GM21786 (cell line): ENCODE data around the gene PACS1.

ENCODE experiments used
- ATAC-seq: cut with Tn5 transposase; IDR thresholded peaks from one replicate; pipeline ENCODE4 v1.9.1; 2021; ENCODE audit not compliant: unreplicated experiment

The PACS1 gene

DNA sequence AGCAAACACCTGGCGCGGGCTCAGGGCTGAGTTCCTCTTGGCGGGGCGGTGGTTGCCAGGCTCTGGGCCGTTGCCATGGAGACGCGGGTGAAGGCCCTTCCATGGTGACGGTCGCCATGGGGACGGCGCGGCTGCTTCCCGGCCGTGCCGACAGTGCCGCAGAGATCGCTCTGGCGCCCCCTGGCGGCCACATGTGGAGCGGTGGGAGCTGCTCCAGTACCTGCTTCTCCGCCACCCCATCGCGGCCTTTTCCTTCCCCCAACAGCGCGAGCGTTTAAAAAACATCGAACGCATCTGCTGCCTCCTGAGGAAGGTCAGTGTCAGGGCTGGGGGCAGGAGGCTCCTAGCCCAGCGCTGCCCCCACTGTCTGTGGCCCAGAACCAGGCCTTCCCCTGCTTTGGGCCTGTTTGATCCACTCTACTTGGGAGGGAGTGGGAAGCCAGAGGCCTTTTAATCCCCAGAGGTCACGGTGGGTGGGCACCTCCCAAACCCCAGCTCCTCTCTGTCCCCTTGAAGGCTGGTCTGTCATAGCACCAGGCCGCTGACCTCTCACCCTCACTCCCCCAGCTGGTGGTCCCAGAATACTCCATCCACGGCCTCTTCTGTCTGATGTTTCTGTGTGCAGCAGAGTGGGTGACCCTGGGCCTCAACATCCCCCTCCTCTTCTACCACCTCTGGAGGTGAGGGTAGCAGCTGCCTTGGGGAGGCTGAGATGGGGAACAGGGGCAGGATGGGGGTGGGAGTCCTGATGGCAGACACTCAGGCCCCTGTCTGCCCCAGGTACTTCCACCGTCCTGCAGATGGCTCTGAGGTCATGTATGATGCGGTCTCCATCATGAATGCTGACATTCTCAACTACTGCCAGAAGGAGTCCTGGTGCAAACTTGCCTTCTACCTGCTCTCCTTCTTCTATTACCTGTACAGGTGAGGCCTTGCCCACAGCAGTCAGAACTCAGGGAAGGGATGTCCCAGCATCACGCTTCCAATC is 212.7 kb downstream of the PACS1 start:
- ATAC-seq: peak; percentile 68

DNA sequence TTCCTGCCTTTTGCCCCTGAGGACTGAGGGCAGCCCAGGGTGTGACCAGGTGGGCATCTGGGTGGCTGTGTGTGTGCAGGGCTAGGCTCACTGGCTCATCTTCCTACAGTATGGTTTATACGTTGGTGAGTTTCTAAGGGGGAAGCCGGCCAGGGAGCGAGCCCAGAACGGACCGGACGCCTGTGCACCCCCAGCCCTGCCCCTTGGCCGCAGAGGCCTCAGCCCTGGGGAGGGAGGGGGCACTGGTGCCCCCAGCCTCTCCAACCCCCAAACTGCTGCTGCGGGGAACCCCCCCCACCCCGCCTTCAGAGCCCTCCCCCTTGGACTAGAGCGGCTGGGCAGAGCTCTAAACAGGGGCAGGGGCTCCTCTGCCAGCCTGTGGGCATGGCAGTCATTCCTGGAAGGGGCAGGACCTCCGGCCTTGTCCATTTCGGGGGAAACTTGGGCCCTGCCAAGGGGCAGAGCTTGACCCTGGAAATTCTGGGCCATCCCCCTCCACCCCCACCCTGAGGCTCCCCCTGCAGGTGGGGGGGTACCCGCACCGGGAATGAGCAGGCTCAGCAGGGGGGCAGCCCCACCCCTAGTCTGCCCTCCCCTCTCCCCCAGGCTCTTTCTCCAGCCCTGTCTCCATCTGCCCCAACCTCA is 213.5 kb downstream of the PACS1 start:
- no peak for ATAC-seq

DNA sequence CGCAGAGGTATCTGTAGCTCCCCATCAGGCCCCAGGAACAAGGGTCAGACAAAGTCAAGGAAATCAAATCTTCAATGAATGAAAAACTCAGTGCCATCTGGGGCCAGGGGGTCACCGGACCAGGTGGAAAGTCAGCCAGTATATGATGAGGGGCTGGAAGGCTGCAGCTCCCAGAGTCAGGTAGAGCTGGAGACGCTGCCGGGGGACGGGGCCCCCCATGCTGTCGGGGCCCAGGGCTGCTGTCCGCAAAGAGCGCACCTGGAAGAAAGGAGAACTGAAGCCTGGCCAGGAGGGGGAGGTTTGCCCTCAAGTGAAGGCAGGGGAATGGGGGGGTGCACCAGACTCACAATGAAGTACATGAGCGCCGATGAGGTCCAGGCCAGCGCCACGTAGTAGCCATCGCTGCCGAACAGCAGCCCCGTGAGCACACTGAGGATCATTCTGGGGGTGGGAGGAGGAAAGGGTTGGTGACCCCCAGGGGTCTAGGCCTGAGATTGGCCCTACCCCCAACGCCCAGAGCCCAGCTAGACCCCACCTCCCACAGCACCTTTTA is 214.5 kb downstream of the PACS1 start:
- ATAC-seq: no peak

DNA sequence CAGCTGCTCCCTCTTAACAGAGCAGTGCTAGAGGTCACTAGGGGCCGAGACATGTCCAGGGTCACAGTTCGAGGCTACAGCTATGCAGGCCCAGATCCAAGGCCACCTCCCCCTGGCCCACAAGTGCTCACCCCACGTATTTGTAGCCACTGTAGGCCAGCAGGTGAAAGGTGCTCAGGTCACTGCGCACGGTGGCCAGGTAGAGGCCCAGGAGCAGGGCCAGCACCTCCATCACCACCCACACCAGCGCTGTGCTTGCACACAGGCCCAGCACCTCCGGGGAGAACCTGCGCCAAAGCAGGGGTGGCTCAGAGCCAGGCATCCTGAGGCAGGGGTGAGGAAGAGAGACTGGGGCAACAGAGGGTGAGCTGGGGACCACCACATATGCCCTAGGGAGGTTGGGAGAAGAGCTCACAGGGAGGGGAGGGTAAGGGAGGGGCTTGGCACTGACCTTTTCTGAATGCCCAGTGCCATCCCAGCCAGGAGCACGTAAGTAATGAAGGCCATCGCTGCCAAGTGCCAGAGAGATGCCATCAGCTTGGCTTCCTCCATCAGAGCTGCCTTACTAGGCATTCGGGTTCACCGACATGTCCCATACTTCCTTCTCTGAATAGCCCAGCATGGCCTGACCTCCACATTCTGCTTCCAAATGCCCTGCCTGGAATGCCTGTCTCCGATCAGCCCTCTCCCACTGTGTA is 215.3 kb downstream of the PACS1 start:
- ATAC-seq: no peak

DNA sequence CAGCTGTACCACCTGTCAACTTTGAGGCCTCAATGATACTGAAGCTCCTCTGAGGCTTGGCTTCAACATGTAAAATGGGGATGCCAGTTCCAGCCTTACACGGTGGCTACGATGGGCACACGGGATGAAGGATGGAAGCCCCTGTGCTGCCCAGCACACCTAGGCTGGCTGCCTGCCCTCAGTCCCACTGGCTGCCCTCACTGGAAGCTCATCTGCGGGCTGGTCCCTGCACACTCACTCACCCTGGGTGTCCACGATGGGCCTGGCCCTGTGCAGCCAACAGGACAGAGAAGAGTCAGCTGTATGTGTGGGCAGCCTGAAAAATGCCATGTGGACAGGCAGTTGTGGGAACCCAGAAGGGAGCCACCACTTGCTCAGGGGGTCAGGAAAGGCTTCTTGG is 216.6 kb downstream of the PACS1 start:
- no peak for ATAC-seq

DNA sequence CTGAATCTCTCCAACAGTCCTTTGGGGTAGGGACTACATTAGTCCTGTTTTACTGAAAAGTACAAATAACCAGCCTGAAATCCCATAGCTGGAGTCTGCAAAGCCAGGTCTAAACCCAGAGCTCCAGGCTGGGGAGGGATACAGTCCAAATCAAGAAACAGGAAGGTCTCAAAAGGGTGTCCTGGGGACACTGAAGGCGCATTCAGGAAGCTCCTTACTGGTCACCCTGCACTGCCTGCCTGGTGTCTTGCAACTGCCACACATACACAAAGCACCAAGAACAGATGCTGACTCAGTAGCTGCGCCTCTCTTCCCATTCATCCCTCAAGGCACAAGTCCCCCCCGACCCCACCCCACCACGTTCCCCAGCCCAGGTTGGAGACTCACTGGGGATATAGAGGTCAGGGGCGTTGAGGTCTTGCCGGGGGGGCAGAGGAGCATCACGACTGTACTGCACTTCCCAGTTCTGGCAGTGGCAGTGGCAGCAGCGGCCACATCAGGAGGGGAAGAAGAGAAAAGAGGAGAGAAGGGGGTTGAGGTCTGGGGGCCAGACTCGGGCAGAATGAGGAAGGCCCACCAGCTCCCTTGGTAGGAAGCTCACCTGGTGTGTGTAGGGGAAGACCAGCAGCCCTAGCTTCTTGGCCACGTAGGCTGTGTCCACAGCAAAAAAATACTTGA is 217.3 kb downstream of the PACS1 start:
- ATAC-seq: no peak

DNA sequence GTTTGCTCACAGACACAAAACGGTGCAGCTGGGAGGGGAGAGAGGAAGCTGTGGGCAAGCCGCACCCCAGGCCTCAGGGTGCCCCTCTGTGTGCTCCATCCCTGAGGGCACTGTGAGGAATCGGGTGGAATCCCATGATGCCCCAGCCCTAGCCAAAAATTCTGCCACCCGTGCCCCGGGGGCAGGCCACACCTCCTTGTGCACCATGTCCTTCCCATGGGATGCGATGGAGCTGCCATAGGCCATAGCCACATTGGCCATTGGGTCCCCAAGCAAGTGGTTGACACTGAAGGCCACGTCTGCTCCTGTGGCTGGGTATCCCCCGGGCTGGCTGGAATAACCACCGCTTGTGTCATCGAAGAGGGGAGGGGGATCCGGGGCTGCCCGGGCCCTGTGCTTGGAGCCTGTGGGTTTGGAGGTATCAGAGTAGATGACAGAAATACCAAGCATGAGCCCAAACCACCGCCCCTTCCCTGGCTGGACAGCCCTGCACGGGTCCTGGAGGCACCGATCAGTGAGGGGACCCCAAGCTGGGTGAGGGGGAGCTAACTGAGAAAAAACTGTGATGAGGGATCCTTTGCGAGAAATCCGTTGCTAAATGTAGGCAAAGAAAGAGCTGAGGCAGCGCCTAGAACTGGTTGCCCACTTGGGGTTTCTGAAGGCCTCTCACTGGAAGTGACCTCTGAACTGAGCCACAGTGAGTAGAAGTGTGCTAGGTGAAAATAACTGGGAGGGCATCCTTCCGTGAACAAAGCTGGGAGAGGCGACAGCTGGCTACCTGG is 218.0 kb downstream of the PACS1 start:
- ATAC-seq: no peak

DNA sequence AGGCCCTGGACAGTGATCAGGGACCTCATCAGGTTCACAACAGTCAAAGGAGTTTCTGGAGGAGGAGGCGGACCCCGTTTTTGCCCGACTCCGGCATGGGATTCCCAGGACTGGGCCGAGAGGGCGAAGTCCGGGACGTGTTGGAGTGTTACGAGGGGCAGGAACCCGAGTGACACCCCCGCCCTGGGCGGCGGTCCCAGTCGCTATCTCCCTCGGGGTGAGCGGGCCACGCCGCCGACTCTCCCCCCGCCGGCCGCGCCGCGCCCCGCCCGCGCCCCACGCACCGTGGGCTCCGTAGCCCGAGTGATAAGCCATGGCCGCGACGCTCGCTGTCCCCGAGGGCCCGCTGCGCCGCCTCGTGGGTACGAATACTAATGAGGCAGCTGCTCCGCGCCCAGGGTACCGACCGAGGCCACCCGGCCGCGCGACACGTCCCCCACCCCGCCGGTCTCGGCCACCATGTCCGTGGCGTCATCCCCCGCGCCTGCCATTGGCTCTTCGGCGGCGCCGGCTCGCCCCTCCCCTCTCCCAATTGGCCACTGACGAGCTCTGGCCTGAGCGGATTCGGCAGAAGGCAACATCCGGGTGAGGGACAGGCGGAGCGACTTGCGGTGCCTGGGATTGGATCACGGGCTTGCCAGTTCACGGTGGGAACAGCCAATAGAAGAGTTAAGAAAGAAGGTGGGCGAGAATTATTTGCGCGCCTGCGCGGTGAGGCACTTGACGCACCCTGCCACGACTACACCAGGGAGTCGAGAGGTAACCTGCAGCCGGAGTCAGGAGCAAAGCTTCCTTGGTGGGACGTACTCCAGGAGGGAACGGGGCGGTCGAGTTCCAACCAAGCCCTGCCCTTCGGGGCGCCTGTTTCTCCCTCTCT is 218.8 kb downstream of the PACS1 start, which contains the start of gene YIF1A:
YIF1A (minus strand) TSS at position 473 of the 877 bp plus-strand sequence; CDS start at position 315, 158 bp downstream.
- peak; percentile 95 for ATAC-seq

DNA sequence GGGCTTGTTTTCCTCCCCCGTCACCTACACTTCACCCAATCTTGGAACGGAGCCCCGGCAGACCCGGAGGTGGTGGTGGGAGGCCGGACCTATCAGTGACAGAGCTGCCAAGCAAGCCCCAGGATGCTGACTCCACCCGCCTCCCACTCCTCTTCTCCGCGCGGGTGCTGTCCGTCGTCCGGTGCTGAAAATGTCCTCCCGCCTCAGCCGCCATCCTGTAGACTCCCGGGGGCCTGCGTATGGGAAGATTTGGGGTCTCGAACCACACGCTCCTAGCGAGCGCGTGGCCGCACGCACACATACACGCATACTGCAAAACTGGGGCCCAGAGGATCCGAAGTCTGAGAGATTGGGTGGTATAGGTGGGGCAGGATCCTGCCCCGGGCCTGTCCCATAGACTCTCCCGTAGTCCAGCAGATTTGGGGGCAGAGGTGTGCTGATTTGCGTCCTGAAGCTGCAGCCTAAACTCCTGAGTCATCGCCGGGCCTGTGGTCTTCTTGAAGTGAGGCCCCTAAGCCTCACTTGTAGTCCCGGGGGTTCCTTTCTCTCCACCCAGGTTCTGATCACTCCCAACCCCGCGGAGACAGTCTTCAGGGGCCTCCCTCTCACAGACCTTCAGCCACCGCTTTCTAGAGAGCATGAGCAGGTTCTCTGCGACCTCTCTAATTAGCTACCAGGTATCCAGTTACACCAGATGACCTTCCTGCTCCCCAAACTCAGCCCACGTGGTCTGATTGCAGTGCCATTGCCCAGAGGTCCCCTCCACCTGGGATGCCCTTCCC is 219.7 kb downstream of the PACS1 start:
- peak; percentile 31 for ATAC-seq

DNA sequence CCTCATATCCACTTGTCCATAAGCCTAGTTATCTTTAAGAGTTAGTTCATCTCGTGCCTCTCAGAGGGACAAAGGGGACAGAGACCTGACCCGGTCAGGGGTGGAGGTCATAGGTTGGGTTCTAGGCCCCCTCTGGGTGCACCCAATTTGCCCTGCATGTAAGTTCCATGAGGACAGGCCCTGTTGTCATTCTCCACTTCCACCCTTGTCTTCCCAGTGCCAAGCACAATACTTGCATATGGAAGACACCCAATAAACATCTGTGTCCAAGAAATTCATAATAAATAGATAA is 220.2 kb downstream of the PACS1 start:
- no peak for ATAC-seq

DNA sequence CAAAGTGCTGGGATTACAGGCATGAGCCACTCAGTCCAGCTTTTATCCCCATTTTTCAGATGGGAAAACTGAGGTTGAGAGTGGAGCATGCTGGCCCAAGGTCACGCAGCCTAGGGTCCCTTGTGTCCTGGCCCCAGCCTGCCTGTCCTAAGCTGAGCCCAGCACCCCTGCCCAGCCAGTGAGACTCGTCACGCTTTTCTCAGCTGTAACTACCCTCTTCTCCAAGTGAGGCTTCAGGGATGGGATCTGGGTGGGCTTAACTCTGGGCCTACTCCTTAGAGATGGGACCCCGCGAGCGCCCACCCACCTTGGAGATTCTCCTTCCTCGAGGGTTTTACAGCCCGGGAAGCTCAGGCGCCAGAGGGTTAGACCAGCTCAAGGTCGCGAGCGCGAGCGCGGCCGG is 221.2 kb downstream of the PACS1 start:
- no peak for ATAC-seq

DNA sequence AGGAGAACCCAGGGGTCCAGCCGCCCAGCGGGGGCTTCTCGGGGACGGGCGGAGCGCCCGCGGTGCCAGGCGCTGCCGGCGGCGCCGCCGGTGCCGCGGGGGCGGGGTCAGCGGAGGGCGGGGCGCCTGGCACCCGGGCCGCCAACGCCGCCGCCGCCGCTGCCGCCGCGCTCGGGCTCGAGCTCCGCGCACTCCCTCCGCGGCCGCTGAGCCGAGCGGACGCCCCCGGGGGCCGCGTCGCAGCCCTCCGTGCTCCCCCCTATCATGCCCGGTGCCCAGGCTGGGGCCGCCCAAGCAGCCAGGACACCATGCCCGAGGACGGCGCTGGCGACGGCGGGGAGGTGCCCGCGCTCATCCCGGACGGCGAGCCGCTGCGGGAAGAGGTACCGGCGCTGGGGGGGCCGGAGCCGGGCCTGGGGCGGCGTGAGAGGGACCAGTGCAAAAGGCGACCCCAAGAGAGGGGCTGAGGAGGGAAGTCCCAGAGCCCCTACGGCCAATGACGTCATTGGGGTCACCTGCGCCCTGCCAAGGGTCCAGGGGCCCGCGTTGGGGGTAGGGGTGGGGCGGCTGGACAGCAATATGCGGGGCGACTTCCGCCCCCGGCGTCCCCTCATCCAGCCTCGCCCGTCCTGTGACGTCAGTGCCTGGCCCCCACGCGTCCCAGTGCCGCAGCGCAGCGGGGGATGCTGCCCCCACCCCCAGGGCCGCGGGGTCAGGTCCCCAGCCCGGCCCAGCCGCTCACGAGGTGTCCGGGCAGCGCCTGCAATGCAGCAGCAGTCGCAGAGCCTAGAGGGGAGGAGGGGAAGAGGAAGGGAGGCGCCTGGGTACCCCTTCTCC is 221.9 kb downstream of the PACS1 start, which contains the start of gene TMEM151A:
TMEM151A (plus strand) TSS at position 189 of the 837 bp plus-strand sequence; CDS start at position 309, 120 bp downstream.
- ATAC-seq: no peak

DNA sequence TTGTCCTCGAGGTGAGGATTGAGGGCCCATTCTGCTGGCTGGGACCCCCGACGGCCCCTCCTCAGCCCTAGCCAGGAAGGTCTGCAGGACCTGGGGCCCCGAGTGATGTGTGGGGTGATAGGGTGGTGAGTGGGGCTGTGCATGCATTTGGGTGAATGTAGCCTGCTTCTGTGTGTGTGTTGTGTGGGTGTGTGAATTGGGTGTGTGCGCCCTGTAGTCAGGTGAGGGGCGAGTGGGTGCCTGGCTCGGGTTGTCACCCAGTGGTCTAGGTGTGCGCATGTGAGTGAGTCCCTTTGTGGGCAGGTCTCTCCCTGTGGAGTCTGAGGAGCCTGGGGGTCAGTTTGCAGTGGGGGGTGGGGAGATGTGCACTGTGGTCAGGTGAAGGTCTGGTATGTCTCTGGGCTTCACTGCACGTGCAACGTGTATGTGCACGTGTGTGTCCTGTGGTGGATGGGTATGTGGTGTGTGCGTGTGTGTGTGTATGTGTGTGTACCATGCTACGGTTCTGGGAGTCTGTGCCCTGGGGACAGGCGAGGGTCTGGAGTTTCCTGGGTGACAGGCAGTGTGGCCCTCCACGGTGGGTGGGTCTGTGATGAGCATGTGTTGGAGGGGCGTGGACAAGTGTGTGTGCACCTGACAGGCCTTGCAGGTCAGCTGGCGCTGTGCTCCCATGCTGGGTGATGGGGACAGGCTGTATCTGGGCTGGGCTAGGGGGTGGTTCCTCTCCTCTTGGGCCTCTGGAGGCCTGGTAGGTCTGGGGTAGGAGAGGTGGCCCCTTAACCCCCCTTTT is 222.7 kb downstream of the PACS1 start:
- ATAC-seq: no peak

DNA sequence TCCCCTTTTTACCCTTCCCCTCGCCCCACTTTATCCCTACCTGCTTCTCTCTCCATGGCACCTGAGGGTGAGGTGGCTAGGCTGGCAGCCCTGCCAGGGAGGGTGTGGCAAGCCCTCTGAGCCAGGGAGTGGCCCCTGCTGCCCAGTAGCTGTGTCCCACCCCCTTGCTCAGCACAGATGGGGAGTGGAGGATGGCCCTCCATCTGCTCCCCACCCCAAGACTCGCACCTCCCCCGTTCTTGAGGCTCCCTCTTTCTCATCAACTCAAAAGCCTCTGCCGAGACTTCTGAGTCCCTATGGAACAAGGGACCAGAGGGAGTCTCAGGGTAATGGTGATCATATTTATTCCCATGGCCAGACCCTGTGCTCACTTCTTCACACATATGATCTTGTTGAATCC is 223.3 kb downstream of the PACS1 start:
- no peak for ATAC-seq

DNA sequence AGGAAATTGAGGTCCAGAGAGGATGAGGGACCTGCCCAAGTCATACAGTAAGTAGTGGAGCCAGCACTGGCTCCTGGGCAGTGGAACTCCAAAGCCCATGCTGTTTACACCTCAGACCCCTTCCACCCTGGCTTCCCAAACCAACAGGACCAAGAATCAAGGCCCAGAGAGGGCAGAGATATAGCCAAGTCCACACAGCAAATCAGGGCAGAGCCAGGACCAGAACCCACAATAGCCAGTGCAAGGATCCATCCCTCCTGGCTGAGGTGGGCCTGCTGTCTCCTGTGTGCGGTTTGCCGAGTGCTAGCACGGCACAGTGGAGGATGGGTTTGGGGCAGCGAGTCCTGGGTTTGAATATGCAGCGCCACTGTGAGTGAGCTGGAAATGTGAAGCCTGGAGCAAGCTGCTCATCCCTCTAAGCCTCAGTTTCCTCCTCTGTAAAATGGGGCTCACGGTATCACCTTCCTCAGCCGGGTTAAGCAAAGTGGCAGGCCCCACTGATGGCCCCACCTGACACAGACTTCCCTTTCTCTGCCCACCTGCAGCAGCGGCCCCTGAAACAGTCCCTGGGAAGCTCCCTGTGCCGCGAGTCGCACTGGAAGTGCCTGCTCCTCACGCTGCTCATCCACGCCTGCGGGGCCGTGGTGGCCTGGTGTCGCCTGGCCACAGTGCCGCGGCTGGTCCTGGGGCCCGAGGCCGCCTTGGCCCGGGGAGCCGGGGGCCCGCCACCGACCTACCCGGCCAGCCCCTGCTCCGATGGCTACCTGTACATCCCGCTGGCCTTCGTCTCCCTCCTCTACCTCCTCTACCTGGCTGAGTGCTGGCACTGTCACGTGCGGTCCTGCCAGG is 223.9 kb downstream of the PACS1 start:
- no peak for ATAC-seq
